HEK293 (cell line): ENCODE results near the gene HIGD1A.

Experiments used
- BCL11B ChIP-seq: fragments of 450-650 bp; formaldehyde crosslinking; IDR thresholded peaks from 2 replicates; pipeline ENCODE4 v1.5.1; 2016; ENCODE audit warnings: low read depth, missing biosample characterization, missing genetic modification characterization
- KLF1 ChIP-seq: fragments of 450-650 bp; formaldehyde crosslinking; IDR thresholded peaks from 2 replicates; pipeline ENCODE4 v1.5.1; 2016; ENCODE audit warnings: missing biosample characterization, missing genetic modification characterization
- MEIS1 ChIP-seq: sonication (generic); formaldehyde crosslinking; IDR thresholded peaks from 2 replicates; pipeline ENCODE4 v1.8.1; 2022; ENCODE audit warnings: missing genetic modification reagents, mild to moderate bottlenecking, borderline replicate concordance
- TRIM28 ChIP-seq: IDR thresholded peaks from 2 replicates; pipeline ENCODE4 v1.6.1; 2011; ENCODE audit warnings: low read length, control low read depth, borderline replicate concordance
- ZNF19 ChIP-seq: fragments of 450-650 bp; formaldehyde crosslinking; IDR thresholded peaks from 2 replicates; pipeline ENCODE4; 2016; ENCODE audit warnings: missing biosample characterization, missing genetic modification characterization, low read depth
- ZNF24 ChIP-seq: fragments of 450-650 bp; formaldehyde crosslinking; IDR thresholded peaks from 2 replicates; pipeline ENCODE4 v1.5.1; 2016; ENCODE audit warnings: missing biosample characterization, missing genetic modification characterization
- ZNF266 ChIP-seq: fragments of 450-650 bp; formaldehyde crosslinking; IDR thresholded peaks from 2 replicates; pipeline ENCODE4 v1.5.1; 2016; ENCODE audit warnings: missing biosample characterization, missing genetic modification characterization, low read depth
- ZNF354C ChIP-seq: fragments of 450-650 bp; formaldehyde crosslinking; IDR thresholded peaks from 2 replicates; pipeline ENCODE4 v1.5.1; 2016; ENCODE audit warnings: missing biosample characterization, missing genetic modification characterization, low read depth, borderline replicate concordance
- ZNF521 ChIP-seq: fragments of 450-650 bp; formaldehyde crosslinking; IDR thresholded peaks from 2 replicates; pipeline ENCODE4 v1.5.1; 2017; ENCODE audit warnings: missing biosample characterization, mild to moderate bottlenecking, missing genetic modification characterization
- ZNF555 ChIP-seq: fragments of 450-650 bp; formaldehyde crosslinking; conservative IDR thresholded peaks from 2 replicates; pipeline ENCODE4 v1.5.1; 2017; ENCODE audit warnings: missing biosample characterization, mild to moderate bottlenecking, missing genetic modification characterization, inconsistent platforms
- ZNF561 ChIP-seq: fragments of 450-650 bp; IDR thresholded peaks from 2 replicates; pipeline ENCODE4 v1.5.1; 2018; ENCODE audit warnings: missing biosample characterization, missing genetic modification characterization, borderline replicate concordance
- ZNF600 ChIP-seq: fragments of 450-650 bp; formaldehyde crosslinking; IDR thresholded peaks from 2 replicates; pipeline ENCODE4 v1.5.1; 2016; ENCODE audit warnings: missing biosample characterization, missing genetic modification characterization
- ZNF624 ChIP-seq: fragments of 450-650 bp; formaldehyde crosslinking; IDR thresholded peaks from 2 replicates; pipeline ENCODE4 v1.5.1; 2017; ENCODE audit warnings: missing biosample characterization, missing genetic modification characterization
- ZNF626 ChIP-seq: fragments of 450-650 bp; sonication (Bioruptor Pico); formaldehyde crosslinking; IDR thresholded peaks from 2 replicates; pipeline ENCODE4 v1.5.1; 2018; ENCODE audit warnings: missing biosample characterization, missing genetic modification characterization, inconsistent platforms
- ZNF629 ChIP-seq: fragments of 450-650 bp; formaldehyde crosslinking; IDR thresholded peaks from 2 replicates; pipeline ENCODE4 v1.5.1; 2017; ENCODE audit warnings: missing biosample characterization, missing genetic modification characterization
- ZNF664 ChIP-seq: fragments of 450-650 bp; formaldehyde crosslinking; IDR thresholded peaks from 2 replicates; pipeline ENCODE4 v1.5.1; 2016; ENCODE audit warnings: missing biosample characterization, missing genetic modification characterization
- ZNF76 ChIP-seq: fragments of 450-650 bp; formaldehyde crosslinking; IDR thresholded peaks from 2 replicates; pipeline ENCODE4; 2016; ENCODE audit warnings: low read depth, missing biosample characterization, missing genetic modification characterization, borderline replicate concordance
- ZSCAN23 ChIP-seq: fragments of 450-650 bp; formaldehyde crosslinking; IDR thresholded peaks from 2 replicates; pipeline ENCODE4 v1.5.1; 2016; ENCODE audit warnings: missing biosample characterization, missing genetic modification characterization
- TF ChIP-seq, protein P1 (sequence below): fragments of 450-650 bp; IDR thresholded peaks from 2 replicates; pipeline ENCODE4 v1.5.1; 2018; ENCODE audit warnings: missing biosample characterization, missing genetic modification characterization
- TF ChIP-seq, protein P2 (sequence below): fragments of 450-650 bp; formaldehyde crosslinking; IDR thresholded peaks from 2 replicates; pipeline ENCODE4 v1.5.1; 2017; ENCODE audit warnings: missing biosample characterization, missing genetic modification characterization
- TF ChIP-seq, protein P3 (sequence below): fragments of 450-650 bp; formaldehyde crosslinking; IDR thresholded peaks from 2 replicates; pipeline ENCODE4 v1.5.1; 2017; ENCODE audit warnings: missing biosample characterization, missing genetic modification characterization
- TF ChIP-seq, protein P4 (sequence below): fragments of 450-650 bp; formaldehyde crosslinking; IDR thresholded peaks from 2 replicates; pipeline ENCODE4 v1.5.1; 2017; ENCODE audit warnings: missing biosample characterization, missing genetic modification characterization
- TF ChIP-seq, protein P5 (sequence below): fragments of 450-650 bp; formaldehyde crosslinking; IDR thresholded peaks from 2 replicates; pipeline ENCODE4 v1.5.1; 2016; ENCODE audit warnings: missing biosample characterization, missing genetic modification characterization, low read depth
- TF ChIP-seq, protein P6 (sequence below): fragments of 450-650 bp; formaldehyde crosslinking; IDR thresholded peaks from 2 replicates; pipeline ENCODE4 v1.5.1; 2016; ENCODE audit warnings: missing biosample characterization, missing genetic modification characterization
- TF ChIP-seq, protein P7 (sequence below): fragments of 450-650 bp; formaldehyde crosslinking; IDR thresholded peaks from 2 replicates; pipeline ENCODE4 v1.5.1; 2017; ENCODE audit warnings: missing biosample characterization, missing genetic modification characterization
- TF ChIP-seq, protein P8 (sequence below): fragments of 450-650 bp; formaldehyde crosslinking; IDR thresholded peaks from 2 replicates; pipeline ENCODE4 v1.5.1; 2016; ENCODE audit warnings: missing biosample characterization, missing genetic modification characterization

Gene HIGD1A

DNA sequence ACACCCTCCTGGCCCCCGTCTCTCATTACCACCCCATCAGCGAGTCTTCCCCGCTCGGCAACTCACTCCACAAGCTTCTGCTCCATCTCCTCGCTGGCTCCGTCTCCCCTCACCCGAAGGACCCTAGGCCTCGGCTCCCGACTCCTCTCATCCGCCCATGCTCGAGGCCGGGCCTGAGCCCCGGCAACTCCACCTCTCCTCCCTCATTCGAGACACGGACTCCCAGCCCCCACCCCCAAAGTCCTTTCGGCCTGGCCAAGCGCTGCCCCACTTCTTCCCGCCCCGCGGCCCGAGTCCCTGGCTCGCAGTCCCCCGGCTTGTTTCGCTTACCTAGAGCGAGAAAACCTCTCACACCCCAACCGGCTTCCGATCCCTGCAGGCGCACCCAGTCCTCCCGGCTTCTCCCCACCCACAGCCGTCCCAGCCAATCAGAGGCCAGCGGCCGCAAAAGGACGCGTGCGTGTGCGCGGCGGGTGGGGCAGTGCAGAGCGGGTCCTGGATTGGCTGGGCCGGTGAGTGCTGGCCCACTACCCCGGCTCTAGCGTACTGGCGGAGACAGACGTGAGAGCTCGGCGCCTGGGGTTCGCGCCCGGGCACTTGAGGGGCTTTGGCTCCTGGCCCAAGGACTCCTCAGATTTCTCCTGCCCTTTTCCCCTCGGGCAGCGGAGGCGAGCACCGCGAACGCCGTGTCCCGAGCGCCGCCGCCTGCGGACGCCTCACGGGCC lies at the start of gene HIGD1A (continued):
- no peak for TF ChIP-seq ZNF626 (tag by site-specific recombination)
- peak; percentile 26; the same call in 1 of the 2 replicates for TF ChIP-seq ZNF629 (tag by site-specific recombination)
- TF ChIP-seq, protein P1, sequence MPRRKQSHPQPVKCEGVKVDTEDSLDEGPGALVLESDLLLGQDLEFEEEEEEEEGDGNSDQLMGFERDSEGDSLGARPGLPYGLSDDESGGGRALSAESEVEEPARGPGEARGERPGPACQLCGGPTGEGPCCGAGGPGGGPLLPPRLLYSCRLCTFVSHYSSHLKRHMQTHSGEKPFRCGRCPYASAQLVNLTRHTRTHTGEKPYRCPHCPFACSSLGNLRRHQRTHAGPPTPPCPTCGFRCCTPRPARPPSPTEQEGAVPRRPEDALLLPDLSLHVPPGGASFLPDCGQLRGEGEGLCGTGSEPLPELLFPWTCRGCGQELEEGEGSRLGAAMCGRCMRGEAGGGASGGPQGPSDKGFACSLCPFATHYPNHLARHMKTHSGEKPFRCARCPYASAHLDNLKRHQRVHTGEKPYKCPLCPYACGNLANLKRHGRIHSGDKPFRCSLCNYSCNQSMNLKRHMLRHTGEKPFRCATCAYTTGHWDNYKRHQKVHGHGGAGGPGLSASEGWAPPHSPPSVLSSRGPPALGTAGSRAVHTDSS (tag by site-specific recombination), result no peak
- no peak for TF ChIP-seq ZNF24 (tag by site-specific recombination)
- TF ChIP-seq ZNF561 (tag by site-specific recombination), result no peak
- TF ChIP-seq, protein P2, sequence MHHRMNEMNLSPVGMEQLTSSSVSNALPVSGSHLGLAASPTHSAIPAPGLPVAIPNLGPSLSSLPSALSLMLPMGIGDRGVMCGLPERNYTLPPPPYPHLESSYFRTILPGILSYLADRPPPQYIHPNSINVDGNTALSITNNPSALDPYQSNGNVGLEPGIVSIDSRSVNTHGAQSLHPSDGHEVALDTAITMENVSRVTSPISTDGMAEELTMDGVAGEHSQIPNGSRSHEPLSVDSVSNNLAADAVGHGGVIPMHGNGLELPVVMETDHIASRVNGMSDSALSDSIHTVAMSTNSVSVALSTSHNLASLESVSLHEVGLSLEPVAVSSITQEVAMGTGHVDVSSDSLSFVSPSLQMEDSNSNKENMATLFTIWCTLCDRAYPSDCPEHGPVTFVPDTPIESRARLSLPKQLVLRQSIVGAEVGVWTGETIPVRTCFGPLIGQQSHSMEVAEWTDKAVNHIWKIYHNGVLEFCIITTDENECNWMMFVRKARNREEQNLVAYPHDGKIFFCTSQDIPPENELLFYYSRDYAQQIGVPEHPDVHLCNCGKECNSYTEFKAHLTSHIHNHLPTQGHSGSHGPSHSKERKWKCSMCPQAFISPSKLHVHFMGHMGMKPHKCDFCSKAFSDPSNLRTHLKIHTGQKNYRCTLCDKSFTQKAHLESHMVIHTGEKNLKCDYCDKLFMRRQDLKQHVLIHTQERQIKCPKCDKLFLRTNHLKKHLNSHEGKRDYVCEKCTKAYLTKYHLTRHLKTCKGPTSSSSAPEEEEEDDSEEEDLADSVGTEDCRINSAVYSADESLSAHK, result 0 out of 2 replicates have a peak, but pooled peaks have one; percentile 14
- no peak for TF ChIP-seq TRIM28
- TF ChIP-seq, protein P3, sequence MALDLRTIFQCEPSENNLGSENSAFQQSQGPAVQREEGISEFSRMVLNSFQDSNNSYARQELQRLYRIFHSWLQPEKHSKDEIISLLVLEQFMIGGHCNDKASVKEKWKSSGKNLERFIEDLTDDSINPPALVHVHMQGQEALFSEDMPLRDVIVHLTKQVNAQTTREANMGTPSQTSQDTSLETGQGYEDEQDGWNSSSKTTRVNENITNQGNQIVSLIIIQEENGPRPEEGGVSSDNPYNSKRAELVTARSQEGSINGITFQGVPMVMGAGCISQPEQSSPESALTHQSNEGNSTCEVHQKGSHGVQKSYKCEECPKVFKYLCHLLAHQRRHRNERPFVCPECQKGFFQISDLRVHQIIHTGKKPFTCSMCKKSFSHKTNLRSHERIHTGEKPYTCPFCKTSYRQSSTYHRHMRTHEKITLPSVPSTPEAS (tag by site-specific recombination), result no peak
- TF ChIP-seq, protein P4, sequence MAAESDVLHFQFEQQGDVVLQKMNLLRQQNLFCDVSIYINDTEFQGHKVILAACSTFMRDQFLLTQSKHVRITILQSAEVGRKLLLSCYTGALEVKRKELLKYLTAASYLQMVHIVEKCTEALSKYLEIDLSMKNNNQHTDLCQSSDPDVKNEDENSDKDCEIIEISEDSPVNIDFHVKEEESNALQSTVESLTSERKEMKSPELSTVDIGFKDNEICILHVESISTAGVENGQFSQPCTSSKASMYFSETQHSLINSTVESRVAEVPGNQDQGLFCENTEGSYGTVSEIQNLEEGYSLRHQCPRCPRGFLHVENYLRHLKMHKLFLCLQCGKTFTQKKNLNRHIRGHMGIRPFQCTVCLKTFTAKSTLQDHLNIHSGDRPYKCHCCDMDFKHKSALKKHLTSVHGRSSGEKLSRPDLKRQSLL (tag by site-specific recombination), result peak; percentile 99
- TF ChIP-seq, protein P5, sequence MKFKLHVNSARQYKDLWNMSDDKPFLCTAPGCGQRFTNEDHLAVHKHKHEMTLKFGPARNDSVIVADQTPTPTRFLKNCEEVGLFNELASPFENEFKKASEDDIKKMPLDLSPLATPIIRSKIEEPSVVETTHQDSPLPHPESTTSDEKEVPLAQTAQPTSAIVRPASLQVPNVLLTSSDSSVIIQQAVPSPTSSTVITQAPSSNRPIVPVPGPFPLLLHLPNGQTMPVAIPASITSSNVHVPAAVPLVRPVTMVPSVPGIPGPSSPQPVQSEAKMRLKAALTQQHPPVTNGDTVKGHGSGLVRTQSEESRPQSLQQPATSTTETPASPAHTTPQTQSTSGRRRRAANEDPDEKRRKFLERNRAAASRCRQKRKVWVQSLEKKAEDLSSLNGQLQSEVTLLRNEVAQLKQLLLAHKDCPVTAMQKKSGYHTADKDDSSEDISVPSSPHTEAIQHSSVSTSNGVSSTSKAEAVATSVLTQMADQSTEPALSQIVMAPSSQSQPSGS (tag by site-specific recombination), result no peak
- peak; percentile 70; the same call in 1 of the 2 replicates for TF ChIP-seq ZNF76
- TF ChIP-seq ZNF664 (tag by site-specific recombination), result no peak
- TF ChIP-seq, protein P6, sequence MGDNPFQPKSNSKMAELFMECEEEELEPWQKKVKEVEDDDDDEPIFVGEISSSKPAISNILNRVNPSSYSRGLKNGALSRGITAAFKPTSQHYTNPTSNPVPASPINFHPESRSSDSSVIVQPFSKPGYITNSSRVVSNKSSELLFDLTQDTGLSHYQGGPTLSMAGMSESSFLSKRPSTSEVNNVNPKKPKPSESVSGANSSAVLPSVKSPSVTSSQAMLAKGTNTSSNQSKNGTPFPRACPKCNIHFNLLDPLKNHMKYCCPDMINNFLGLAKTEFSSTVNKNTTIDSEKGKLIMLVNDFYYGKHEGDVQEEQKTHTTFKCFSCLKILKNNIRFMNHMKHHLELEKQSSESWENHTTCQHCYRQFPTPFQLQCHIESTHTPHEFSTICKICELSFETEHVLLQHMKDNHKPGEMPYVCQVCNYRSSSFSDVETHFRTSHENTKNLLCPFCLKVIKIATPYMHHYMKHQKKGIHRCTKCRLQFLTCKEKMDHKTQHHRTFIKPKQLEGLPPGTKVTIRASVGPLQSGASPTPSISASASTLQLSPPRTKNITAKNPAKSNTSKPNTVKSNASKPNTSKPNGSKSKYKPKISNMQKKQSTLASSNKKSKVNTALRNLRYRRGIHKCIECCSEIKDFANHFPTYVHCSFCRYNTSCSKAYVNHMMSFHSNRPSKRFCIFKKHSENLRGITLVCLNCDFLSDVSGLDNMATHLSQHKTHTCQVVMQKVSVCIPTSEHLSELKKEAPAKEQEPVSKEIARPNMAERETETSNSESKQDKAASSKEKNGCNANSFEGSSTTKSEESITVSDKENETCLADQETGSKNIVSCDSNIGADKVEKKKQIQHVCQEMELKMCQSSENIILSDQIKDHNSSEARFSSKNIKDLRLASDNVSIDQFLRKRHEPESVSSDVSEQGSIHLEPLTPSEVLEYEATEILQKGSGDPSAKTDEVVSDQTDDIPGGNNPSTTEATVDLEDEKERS (tag by site-specific recombination), result no peak
- no peak for TF ChIP-seq ZNF354C
- TF ChIP-seq ZNF624, result no peak
- TF ChIP-seq ZNF19 (tag by site-specific recombination), result no peak
- no peak for TF ChIP-seq MEIS1
- TF ChIP-seq ZSCAN23 (tag by site-specific recombination), result no peak
- TF ChIP-seq, protein P7, sequence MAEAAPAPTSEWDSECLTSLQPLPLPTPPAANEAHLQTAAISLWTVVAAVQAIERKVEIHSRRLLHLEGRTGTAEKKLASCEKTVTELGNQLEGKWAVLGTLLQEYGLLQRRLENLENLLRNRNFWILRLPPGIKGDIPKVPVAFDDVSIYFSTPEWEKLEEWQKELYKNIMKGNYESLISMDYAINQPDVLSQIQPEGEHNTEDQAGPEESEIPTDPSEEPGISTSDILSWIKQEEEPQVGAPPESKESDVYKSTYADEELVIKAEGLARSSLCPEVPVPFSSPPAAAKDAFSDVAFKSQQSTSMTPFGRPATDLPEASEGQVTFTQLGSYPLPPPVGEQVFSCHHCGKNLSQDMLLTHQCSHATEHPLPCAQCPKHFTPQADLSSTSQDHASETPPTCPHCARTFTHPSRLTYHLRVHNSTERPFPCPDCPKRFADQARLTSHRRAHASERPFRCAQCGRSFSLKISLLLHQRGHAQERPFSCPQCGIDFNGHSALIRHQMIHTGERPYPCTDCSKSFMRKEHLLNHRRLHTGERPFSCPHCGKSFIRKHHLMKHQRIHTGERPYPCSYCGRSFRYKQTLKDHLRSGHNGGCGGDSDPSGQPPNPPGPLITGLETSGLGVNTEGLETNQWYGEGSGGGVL (tag by site-specific recombination), result peak; percentile 11
- TF ChIP-seq, protein P8, sequence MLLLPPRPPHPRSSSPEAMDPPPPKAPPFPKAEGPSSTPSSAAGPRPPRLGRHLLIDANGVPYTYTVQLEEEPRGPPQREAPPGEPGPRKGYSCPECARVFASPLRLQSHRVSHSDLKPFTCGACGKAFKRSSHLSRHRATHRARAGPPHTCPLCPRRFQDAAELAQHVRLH (tag by site-specific recombination), result no peak
- peak; percentile 61; the same call in 1 of the 2 replicates for TF ChIP-seq ZNF600 (tag by site-specific recombination)
- TF ChIP-seq ZNF555 (tag by site-specific recombination), result no peak
- no peak for TF ChIP-seq BCL11B (tag by site-specific recombination)
- TF ChIP-seq ZNF266 (tag by site-specific recombination), result no peak
- TF ChIP-seq ZNF521, result no peak
- TF ChIP-seq KLF1, result 0 out of 2 replicates have a peak, but pooled peaks have one; percentile 12
